GM18861 (cell line): ENCODE measurements around the gene ALOX12B.
"Not testable (repeated sequence)": the region's sequence is repeated elsewhere in the genome, so short reads cannot be mapped to it uniquely, and the experiment has no call there.

ENCODE experiments used
- ATAC-seq: cut with Tn5 transposase; IDR thresholded peaks from one replicate; pipeline ENCODE4 v1.9.1; 2021; ENCODE audit not compliant: unreplicated experiment

The ALOX12B gene

DNA sequence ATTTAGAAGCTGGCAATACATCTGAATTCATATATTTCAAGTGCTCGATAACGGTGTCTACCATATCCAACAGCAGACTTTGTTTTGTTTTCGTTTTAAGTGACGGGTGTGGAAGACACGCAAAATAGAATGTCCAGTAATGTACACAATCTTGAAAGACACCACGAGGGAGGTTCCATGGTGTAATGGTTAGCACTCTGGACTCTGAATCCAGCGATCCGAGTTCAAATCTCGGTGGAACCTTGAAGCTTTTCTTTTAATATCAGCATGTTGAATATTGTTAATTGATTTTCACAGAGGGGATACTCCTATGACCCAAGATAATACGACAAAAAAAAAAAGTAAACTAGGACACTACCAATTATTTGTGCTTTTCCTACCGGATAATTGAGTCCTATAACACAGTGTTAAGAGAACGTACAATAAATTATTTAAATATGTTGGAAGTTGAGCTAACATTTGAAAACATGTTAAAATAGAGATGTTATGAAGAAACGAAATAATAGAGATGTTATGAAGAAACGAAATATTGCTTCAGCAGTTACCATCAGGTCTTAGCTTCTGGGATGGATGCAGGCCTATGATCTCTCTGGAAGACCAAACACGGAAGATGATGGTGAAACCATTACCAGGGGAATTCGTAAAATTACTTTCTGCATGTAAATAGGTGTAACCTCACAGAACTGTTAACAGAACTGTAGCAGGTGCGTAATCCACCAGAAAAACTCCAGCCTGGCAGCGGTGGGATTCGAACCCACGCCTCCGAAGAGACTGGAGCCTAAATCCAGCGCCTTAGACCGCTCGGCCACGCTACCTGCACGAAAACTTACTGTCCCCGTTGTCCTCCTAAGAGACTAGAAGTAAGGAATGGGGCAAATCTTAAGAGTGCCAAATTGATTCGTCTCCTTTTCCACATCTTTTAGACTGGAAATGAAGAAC lies 32.3 kb upstream of the ALOX12B start:
- peak; percentile 29 for ATAC-seq

GRCh38 chr17:8118769-8119580 lies 31.5 kb upstream of the ALOX12B start:
- ATAC-seq = no peak

DNA sequence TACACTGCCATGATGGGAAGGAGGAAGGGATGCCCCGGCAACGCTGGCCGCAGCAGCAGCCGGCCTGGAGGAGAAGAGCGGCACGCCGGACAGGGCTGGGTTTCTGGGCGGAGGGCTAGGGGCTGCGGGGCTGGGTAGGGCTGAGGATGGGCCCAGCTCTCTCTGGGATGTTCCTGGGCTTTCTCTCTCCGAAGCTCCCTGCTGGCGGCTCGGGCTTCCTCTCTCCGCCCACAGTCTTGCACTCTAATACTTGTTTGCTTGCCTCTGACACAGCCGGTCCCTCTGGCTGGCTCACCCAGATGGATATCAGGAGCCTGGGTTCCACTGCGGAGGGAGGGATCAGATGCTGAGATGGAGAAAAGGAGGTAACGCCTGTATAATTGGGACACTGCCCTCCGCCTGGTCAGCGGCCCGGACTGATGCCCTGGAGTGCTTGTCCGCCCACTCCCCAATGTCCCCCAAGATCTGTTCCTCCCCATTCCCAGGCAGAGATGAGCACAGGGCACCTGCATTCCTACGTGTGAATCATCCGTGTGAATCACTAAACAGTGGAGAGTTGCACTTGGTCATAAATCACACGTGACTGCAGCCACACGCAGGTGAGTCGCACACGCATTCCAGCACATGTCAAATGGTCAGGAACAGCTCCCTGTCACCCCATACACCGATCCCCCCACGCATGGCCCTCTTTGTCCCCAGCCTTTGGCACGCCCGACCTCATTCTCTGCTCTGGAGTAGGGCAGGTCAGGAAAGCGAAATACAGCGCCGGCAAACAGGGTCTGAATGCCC lies 30.7 kb upstream of the ALOX12B start, which contains the start of gene ALOXE3:
Gene ALOXE3 (minus strand): TSS at position 535 of the 789 bp plus-strand sequence. CDS start 524 bp downstream, at position 11.
- ATAC-seq = no peak

DNA sequence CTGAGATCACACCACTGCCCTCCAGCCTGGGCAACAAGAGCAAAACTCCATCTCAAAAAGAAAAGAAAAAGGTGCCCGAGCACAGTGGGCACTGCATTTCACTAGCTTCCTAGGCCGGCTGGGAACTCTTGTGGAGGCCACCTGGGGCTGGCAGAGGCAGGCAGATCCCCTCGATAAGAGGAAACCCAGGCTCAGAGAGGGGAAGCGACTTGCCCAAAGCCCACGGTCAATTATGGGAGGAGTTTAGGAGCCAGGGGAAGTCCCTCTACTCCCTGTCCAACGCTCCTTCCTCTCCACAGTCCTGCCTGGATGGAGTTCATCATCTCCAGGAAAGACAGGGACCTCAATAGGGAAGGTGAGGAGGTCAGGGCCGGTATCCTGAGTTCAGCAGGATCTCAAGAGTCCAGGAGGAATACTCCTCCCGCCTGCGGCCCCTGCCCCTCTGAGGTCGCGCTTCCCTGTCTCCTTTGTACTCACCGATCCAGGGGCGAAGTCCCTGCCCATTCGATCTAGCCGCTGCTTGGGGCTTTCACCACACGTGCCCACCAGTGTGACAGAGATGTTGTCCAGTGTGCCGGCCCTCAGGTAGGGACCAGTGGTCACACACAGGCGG lies 30.0 kb upstream of the ALOX12B start:
- ATAC-seq = no peak

GRCh38 chr17:8116776-8117175 lies 29.3 kb upstream of the ALOX12B start:
- ATAC-seq = no peak

DNA sequence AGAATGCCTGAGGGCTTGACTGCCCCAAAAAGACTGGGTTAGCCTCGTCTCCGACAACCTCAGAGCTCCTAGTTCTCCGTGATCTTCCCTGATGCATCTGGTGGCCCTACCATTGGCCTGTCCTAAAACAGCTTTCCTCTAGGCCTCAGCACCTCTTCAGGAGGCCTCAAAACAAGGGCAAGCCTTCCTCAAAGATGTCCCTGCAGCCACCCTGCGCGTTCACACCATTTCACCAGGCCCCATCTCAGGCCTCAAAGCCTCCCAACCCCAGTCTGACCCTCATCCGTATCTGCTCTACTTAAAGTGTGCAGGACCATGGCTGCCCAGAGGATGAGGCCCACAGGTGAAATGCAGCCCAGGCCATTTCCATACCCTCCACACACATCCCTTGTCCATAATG lies 23.4 kb upstream of the ALOX12B start:
- no peak for ATAC-seq

DNA sequence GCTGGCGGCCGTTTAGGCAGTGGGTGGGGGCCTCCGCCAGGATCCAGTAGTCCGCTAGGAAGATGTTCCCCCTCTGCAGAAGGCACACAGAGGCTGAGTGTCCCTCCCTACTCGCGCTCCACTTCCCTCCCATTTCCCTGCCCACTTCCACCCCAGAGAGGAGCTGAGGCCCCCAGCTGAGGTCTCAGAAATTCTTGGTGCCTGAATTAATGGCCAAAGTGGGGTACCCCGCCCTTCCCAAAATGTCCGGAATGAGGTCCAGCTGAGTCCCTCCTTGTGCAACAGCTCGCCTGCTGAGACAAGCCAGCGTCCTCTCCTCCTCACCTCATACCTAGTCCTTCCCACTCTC lies 22.9 kb upstream of the ALOX12B start:
- no peak for ATAC-seq

GRCh38 chr17:8109661-8110455 lies 22.3 kb upstream of the ALOX12B start:
- ATAC-seq = no peak

DNA sequence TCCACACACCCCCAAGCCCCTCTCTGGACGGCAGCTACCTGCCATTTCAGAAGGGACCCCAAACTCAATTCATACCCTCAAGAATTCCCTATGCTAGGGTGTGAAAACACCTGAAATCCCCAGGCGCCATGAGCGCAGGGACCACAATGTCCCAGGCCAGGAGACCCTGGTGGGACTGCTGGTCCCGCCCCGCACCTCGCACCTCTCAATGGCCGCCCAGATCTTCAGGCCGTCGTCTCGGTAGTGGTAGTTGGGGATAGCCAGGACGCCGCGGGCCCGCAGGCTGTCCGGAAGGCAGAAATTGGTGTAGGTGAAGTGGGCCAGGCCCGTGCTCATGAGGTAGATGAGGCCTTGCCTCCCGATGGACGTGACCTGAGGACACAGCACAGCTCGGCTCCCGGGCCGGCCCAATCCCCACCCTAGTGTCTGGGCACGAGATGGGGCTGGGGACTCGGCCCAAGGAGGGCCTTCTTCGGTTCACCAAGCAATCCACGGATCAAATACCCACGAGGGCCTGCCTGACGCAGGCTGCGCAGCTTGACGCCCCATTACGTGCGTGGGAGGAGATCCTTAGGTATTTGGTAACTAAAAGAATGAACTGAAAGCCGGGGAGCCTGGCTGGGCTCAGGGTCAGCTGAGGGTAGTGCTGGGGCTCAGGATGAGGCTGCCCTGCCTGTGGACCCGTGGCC lies 21.6 kb upstream of the ALOX12B start:
- no peak for ATAC-seq

DNA sequence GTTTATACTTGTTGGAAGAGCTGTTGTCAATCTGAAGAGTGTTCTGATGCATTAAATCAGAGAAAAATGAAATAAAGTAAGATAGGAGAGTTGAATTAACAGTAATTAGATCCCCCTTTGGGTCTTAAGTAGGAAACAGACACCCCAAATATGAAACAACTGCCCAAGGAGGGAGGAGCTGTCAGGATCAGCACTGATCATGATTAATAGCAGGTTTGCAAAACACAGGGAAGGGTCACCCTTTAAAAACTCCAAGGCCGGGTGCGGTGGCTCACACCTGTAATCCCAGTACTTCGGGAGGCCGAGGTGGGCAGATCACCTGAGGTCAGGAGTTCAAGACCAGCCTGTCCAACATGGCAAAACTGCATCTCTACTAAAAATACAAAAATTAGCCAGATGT lies 19.5 kb upstream of the ALOX12B start:
- not testable (repeated sequence) for ATAC-seq

- no peak for ATAC-seq
Measured at GRCh38 chr17:8105957-8106398, 18.5 kb upstream of the ALOX12B start.

- no peak for ATAC-seq
Measured at GRCh38 chr17:8104911-8105310, 17.4 kb upstream of the ALOX12B start.

DNA sequence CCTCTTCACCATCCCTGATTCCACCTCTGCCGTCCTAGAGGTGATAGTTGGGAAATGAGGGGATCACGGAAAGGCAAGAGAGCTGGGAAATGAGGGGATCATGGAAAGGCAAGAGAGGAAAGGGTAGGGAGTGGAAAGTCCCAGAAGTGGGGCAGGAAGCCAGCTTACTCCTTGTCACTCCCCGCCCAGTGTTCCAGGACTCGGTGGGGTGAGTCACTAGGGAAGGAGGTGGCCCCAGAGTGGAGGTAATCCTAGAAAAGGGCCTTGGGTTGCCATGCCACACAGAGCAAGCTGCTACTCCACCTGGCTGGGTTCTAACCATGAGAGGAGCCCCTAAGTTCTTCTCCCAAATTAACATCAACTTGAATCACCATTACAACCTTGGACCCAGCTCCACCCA lies 16.0 kb upstream of the ALOX12B start:
- ATAC-seq = no peak

GRCh38 chr17:8101721-8102120 lies 14.2 kb upstream of the ALOX12B start:
- ATAC-seq = no peak

DNA sequence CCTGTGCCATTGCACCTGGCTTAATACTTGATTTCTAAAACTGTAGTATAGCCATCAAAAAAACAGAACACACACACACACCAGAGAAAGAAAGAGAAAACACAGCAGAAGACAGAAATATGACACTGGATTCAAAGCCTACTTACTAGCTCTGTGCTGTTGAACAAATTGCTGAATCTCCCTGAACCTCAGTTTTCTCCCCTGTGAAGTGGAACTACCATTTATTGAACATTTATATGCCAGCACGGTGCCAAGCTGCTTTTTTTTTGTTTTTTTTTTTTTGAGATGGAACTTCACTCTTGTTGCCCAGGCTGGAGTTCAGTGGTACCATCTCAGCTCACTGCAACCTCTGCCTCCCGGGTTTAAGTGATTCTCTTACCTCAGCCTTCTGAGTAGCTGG lies 13.2 kb upstream of the ALOX12B start:
- ATAC-seq = no peak

DNA sequence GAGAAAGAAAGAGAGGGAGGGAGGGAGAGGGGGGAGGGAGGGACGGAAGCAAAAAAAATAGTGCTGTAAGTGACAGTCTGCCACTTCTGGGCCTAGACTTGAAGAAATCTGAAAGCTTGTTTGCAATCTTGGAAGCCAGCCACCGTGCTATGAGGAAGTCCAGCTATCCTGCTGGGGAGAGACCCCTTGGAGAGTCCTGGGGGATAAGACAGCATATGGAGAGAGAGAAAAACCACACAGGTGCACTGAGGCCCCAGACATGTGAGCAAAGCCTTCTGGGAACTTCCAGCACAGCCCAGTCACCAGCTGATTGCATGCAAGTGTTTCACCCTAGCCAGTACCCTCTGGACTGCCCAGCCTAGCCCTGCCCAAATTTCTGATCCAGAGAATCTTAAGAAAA lies 12.6 kb upstream of the ALOX12B start:
- ATAC-seq = no peak

DNA sequence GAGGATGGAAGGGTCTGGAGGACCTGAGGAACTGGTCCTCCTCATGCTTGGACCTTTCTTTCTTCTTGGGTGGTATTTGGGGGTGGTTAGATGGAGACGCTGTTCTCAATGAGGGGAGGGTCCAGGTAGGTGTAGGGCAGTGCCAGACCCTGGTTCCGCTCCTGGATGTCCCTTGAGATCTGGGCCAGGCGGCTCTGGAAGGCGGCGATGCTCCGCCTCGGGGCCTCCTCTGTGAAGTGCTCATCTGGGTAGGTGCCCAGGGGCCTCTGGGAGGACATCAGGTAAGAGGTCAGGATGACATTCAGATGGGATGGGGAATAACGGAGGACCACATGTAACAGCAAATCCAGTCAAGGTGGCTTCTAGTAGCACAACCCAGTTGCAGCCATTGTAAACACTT lies 9.0 kb upstream of the ALOX12B start:
- no peak for ATAC-seq

DNA sequence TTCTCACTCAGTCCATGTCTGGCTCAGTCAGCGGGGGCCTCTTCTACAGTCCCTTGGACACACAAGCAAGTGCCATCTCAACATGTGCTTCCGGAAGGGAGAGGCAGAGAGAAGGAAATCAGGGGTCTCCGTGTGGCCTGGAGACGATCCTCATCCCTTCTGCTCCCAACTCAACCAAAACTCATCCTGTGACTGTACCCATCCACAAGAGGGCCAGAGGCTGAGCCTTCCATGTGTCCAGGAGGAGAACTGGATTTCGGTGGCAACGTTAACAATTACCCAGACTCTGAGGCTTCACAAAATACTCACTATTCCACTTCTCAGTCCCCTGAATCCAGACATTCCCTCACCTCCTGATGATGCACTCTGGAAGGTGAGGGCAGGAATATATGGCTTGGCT lies 7.8 kb upstream of the ALOX12B start:
- no peak for ATAC-seq

DNA sequence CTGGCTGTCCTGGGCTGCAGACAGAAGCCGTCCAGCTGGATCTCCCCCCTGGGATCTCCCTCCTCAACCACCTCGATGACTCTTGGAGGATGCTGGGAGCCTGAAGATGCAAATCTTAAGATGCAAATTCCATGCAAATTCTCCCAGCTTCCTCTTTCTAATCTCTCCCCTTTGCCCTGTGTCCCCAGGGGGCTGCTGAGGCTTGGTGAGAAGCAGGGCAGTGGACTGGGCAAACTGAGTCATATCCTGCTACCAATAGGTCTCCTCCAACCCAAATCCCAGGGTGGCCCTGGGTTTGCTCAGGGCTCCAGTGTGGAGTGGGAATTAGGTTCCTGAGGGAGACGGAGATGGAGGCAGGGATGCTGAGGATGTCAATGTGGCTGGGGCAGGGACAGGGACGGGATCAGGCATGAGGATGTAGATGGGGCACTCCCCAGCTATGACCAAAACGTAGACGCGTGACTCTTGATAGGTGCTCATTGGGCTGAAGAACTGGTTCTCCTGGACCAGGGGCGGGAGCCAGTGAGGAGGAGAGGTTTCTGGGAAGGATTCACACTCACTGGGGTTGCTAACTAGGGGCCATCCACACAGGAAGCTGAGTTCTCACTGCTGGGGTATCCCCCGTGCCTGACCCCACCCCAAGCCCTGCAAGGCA lies 3.6 kb upstream of the ALOX12B start:
- peak; percentile 80 for ATAC-seq
